ENCODE data around the gene RASA3.

The RASA3 gene

GRCh38 chr13:114049026-114049425 is 83.4 kb downstream of the RASA3 start:
- H3K9ac ChIP-seq (ENCODE audit: low read length): no peak overlapping the region
- H3K4me3 ChIP-seq (ENCODE audit: low read length): peak overlapping the region; percentile 37; the same call in 1 of the 2 replicates
- H3K36me3 ChIP-seq (replicated peaks; ENCODE audit: low read depth, low read length): no peaks in the 10 kb centered on the region
- H3K4me2 ChIP-seq (ENCODE audit: low read length): peak overlapping the region; percentile 48
- no peak for TF ChIP-seq CTCF (IDR thresholded peaks at IDR 0.05; ENCODE audit: low read depth, low read length)
- no peaks in the 10 kb centered on the region for H4K20me1 ChIP-seq (ENCODE audit: insufficient read depth, low read length)
- no peak overlapping the region for H3K27ac ChIP-seq (ENCODE audit: low read length)
- no peaks in the 10 kb centered on the region for H3K9me3 ChIP-seq (ENCODE audit: insufficient read depth, low read length)
- H3K27me3 ChIP-seq (ENCODE audit: low read depth, low read length): peaks cover 27% of the 10 kb centered on the region; the same call in 1 of the 2 replicates
- H3K4me1 ChIP-seq (ENCODE audit: low read length): no peaks in the 10 kb centered on the region; the same call in 1 of the 2 replicates
- no peaks in the 10 kb centered on the region for H3K79me2 ChIP-seq (ENCODE audit: low read length)
- no peak overlapping the region for H2AFZ ChIP-seq (ENCODE audit: low read depth, low read length)

- Histone ChIP-seq H3K4me3 (ENCODE audit: low read length) (peak overlapping the region; percentile 46), H3K79me2 (ENCODE audit: low read length) (no peaks in the 10 kb centered on the region), H3K9ac (ENCODE audit: low read length) (no peak overlapping the region), H4K20me1 (ENCODE audit: insufficient read depth, low read length) (no peaks in the 10 kb centered on the region), H3K27ac (ENCODE audit: low read length) (no peak overlapping the region), H3K4me2 (ENCODE audit: low read length) (peak overlapping the region; percentile 48), H3K36me3 (replicated peaks; ENCODE audit: low read depth, low read length) (no peaks in the 10 kb centered on the region), H3K9me3 (ENCODE audit: insufficient read depth, low read length) (no peaks in the 10 kb centered on the region), H3K4me1 (ENCODE audit: low read length) (no peaks in the 10 kb centered on the region; the same call in 1 of the 2 replicates), H2AFZ (ENCODE audit: low read depth, low read length) (no peak overlapping the region), H3K27me3 (ENCODE audit: low read depth, low read length) (peaks cover 27% of the 10 kb centered on the region; the same call in 1 of the 2 replicates)
- TF ChIP-seq CTCF (IDR thresholded peaks at IDR 0.05; ENCODE audit: low read depth, low read length) (no peak), EZH2phosphoT487 (IDR thresholded peaks at IDR 0.05; ENCODE audit: low read depth) (no peak)
Observed at GRCh38 chr13:114048443-114048842, 84.0 kb downstream of the RASA3 start.

- H3K4me1 ChIP-seq (ENCODE audit: low read length): no peaks in the 10 kb centered on the region; the same call in 1 of the 2 replicates
- no peaks in the 10 kb centered on the region for H3K79me2 ChIP-seq (ENCODE audit: low read length)
- no peak overlapping the region for H3K9ac ChIP-seq (ENCODE audit: low read length)
- no peak overlapping the region for H3K27ac ChIP-seq (ENCODE audit: low read length)
- H3K9me3 ChIP-seq (ENCODE audit: insufficient read depth, low read length): no peaks in the 10 kb centered on the region
- no peaks in the 10 kb centered on the region for H3K36me3 ChIP-seq (replicated peaks; ENCODE audit: low read depth, low read length)
- peaks cover 27% of the 10 kb centered on the region; the same call in 1 of the 2 replicates for H3K27me3 ChIP-seq (ENCODE audit: low read depth, low read length)
- H4K20me1 ChIP-seq (ENCODE audit: insufficient read depth, low read length): no peaks in the 10 kb centered on the region
- no peak overlapping the region for H3K4me2 ChIP-seq (ENCODE audit: low read length)
- H3K4me3 ChIP-seq (ENCODE audit: low read length): no peak overlapping the region
- no peak overlapping the region for H2AFZ ChIP-seq (ENCODE audit: low read depth, low read length)
- no peak for TF ChIP-seq EZH2phosphoT487 (IDR thresholded peaks at IDR 0.05; ENCODE audit: low read depth)
Observed at GRCh38 chr13:114047358-114047881, 85.0 kb downstream of the RASA3 start.

- H4K20me1 ChIP-seq (ENCODE audit: insufficient read depth, low read length): no peaks in the 10 kb centered on the region
- no peaks in the 10 kb centered on the region for H3K9me3 ChIP-seq (ENCODE audit: insufficient read depth, low read length)
- no peaks in the 10 kb centered on the region; the same call in 1 of the 2 replicates for H3K4me1 ChIP-seq (ENCODE audit: low read length)
- TF ChIP-seq CTCF (IDR thresholded peaks at IDR 0.05; ENCODE audit: low read depth, low read length): no peak
- no peak for TF ChIP-seq EZH2phosphoT487 (IDR thresholded peaks at IDR 0.05; ENCODE audit: low read depth)
- no peak overlapping the region for H3K27ac ChIP-seq (ENCODE audit: low read length)
- no peak overlapping the region for H3K4me3 ChIP-seq (ENCODE audit: low read length)
- H2AFZ ChIP-seq (ENCODE audit: low read depth, low read length): no peak overlapping the region
- H3K9ac ChIP-seq (ENCODE audit: low read length): no peak overlapping the region
- no peak overlapping the region for H3K4me2 ChIP-seq (ENCODE audit: low read length)
- H3K27me3 ChIP-seq (ENCODE audit: low read depth, low read length): peaks cover 27% of the 10 kb centered on the region; the same call in 1 of the 2 replicates
- no peaks in the 10 kb centered on the region for H3K79me2 ChIP-seq (ENCODE audit: low read length)
- no peaks in the 10 kb centered on the region for H3K36me3 ChIP-seq (replicated peaks; ENCODE audit: low read depth, low read length)
Observed at GRCh38 chr13:114046431-114046975, 85.9 kb downstream of the RASA3 start.

All from OCI-LY3 (cell line).